ENCODE results near the gene C17orf107. TPM values are rescaled to one million over a fixed set of nuclear protein-coding genes. Genes with fewer than 3 reads are reported as not detected.
A peak's percentile ranks its signal among the peaks of the same experiment; 100 is the strongest.

Gene C17orf107
- total and polyA plus RNA-seq, 9 of the 15 experiments (the other 6 are each of a cell fraction or from before 2014, with no cell fraction given) = 0.05 to 0.29 (median 0.07) TPM; not detected in 4

GRCh38 chr17:4881761-4882555 is 17.4 kb upstream of the C17orf107 start (continued):
- TF ChIP-seq ZFP1 (CRISPR knock-in tag; IDR thresholded peaks at IDR 0.05) = no peak
- TF ChIP-seq SAFB (IDR thresholded peaks at IDR 0.05; ENCODE audit: borderline replicate concordance, low read depth, low read length) = no peak
- TF ChIP-seq, protein P1, sequence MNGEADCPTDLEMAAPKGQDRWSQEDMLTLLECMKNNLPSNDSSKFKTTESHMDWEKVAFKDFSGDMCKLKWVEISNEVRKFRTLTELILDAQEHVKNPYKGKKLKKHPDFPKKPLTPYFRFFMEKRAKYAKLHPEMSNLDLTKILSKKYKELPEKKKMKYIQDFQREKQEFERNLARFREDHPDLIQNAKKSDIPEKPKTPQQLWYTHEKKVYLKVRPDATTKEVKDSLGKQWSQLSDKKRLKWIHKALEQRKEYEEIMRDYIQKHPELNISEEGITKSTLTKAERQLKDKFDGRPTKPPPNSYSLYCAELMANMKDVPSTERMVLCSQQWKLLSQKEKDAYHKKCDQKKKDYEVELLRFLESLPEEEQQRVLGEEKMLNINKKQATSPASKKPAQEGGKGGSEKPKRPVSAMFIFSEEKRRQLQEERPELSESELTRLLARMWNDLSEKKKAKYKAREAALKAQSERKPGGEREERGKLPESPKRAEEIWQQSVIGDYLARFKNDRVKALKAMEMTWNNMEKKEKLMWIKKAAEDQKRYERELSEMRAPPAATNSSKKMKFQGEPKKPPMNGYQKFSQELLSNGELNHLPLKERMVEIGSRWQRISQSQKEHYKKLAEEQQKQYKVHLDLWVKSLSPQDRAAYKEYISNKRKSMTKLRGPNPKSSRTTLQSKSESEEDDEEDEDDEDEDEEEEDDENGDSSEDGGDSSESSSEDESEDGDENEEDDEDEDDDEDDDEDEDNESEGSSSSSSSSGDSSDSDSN (IDR thresholded peaks at IDR 0.05; ENCODE audit: borderline replicate concordance in 1 of 2, low read depth in 2 of 2, low read length in 2 of 2) = no peak
- TF ChIP-seq NFXL1 (CRISPR knock-in tag; IDR thresholded peaks at IDR 0.05) = no peak
- no peak for TF ChIP-seq MECOM (CRISPR knock-in tag; IDR thresholded peaks at IDR 0.05)
- TF ChIP-seq HLTF (IDR thresholded peaks at IDR 0.05) = no peak
- 0 out of 2 replicates have a peak, but pooled peaks have one; percentile 11 for TF ChIP-seq RB1 (IDR thresholded peaks at IDR 0.05; ENCODE audit: low read depth)
- TF ChIP-seq SMARCE1 (IDR thresholded peaks at IDR 0.05) = no peak
- no peak for TF ChIP-seq POLR2A (conservative IDR thresholded peaks at IDR 0.05)
- TF ChIP-seq PURB (CRISPR knock-in tag; IDR thresholded peaks at IDR 0.05; ENCODE audit: low read depth) = no peak
- TF ChIP-seq TAF7 (tag; IDR thresholded peaks at IDR 0.05) = no peak
- no peak for TF ChIP-seq MBD2 (IDR thresholded peaks at IDR 0.05; ENCODE audit: borderline replicate concordance, low read depth)
- no peak for TF ChIP-seq BCOR (IDR thresholded peaks at IDR 0.05)
- TF ChIP-seq SMARCA5 (IDR thresholded peaks at IDR 0.05) = no peak
- no peak for TF ChIP-seq NRF1 (conservative IDR thresholded peaks at IDR 0.05 in 1 of 2, IDR thresholded peaks at IDR 0.05 in 1 of 2)
- no peak for TF ChIP-seq ARID4B (CRISPR knock-in tag; IDR thresholded peaks at IDR 0.05)
- no peak for TF ChIP-seq SNAPC5 (CRISPR knock-in tag; IDR thresholded peaks at IDR 0.05)
- TF ChIP-seq NR4A1 (CRISPR knock-in tag; IDR thresholded peaks at IDR 0.05) = no peak
- TF ChIP-seq NR4A1 (tag; IDR thresholded peaks at IDR 0.05) = no peak
- TF ChIP-seq, protein P2, sequence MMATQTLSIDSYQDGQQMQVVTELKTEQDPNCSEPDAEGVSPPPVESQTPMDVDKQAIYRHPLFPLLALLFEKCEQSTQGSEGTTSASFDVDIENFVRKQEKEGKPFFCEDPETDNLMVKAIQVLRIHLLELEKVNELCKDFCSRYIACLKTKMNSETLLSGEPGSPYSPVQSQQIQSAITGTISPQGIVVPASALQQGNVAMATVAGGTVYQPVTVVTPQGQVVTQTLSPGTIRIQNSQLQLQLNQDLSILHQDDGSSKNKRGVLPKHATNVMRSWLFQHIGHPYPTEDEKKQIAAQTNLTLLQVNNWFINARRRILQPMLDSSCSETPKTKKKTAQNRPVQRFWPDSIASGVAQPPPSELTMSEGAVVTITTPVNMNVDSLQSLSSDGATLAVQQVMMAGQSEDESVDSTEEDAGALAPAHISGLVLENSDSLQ (IDR thresholded peaks at IDR 0.05) = no peak
